DOHH2 (cell line): ENCODE measurements around the gene RAPH1.

Experiments
- H3F3A ChIP-seq: fragments of 200-600 bp; sonication (generic), shearing (Covaris generic); 2 replicates; pipeline ENCODE4 v1.6.0; 2016; ENCODE audit warnings: antibody characterized with exemption, mild to moderate bottlenecking; ENCODE audit not compliant: control insufficient read depth, insufficient read depth
- H3K27ac ChIP-seq: fragments of 200-600 bp; sonication (generic); 2 replicates; pipeline ENCODE4 v1.5.1; 2014; ENCODE audit warnings: low read depth, mild to moderate bottlenecking, low read length, moderate library complexity
- H3K27me3 ChIP-seq: fragments of 200-600 bp; sonication (generic); 2 replicates; pipeline ENCODE4 v1.6.1; 2014; ENCODE audit warnings: mild to moderate bottlenecking, low read length, mixed read lengths; ENCODE audit not compliant: control insufficient read depth
- H3K36me3 ChIP-seq: fragments of 200-600 bp; sonication (generic); 2 replicates; pipeline ENCODE4 v1.6.1; 2014; ENCODE audit warnings: mild to moderate bottlenecking, low read length, moderate library complexity, mixed read lengths; ENCODE audit not compliant: control insufficient read depth
- H3K4me1 ChIP-seq: fragments of 200-600 bp; sonication (generic); 2 replicates; pipeline ENCODE4 v1.6.1; 2014; ENCODE audit warnings: mild to moderate bottlenecking, low read length, mixed read lengths; ENCODE audit not compliant: control insufficient read depth
- H3K4me2 ChIP-seq: fragments of 200-600 bp; sonication (generic); 2 replicates; pipeline ENCODE4 v1.6.0; 2014; ENCODE audit warnings: mild to moderate bottlenecking, low read length, moderate library complexity
- H3K4me3 ChIP-seq: fragments of 200-600 bp; sonication (generic); 2 replicates; pipeline ENCODE4 v1.5.1; 2014; ENCODE audit warnings: mild to moderate bottlenecking, low read length, mixed read lengths
- H3K79me2 ChIP-seq: fragments of 200-600 bp; sonication (generic); 2 replicates; pipeline ENCODE4 v1.6.1; 2014; ENCODE audit warnings: mild to moderate bottlenecking, low read length, mixed read lengths; ENCODE audit not compliant: control insufficient read depth
- H3K9me2 ChIP-seq: fragments of 200-600 bp; sonication (generic); replicated peaks from 2 replicates; pipeline ENCODE4 v1.6.1; 2014; ENCODE audit warnings: mild to moderate bottlenecking, low read length, mixed read lengths; ENCODE audit not compliant: control insufficient read depth
- H3K9me3 ChIP-seq: fragments of 200-600 bp; sonication (generic); 2 replicates; pipeline ENCODE4 v1.6.1; 2014; ENCODE audit warnings: antibody characterized with exemption, low read length, mixed read lengths; ENCODE audit not compliant: control insufficient read depth, insufficient read depth
- H4K20me1 ChIP-seq: fragments of 200-600 bp; sonication (generic); 2 replicates; pipeline ENCODE4 v1.6.0; 2014; ENCODE audit warnings: low read depth, mild to moderate bottlenecking, antibody characterized with exemption, low read length, moderate library complexity; ENCODE audit not compliant: control insufficient read depth, insufficient read depth
- EZH2phosphoT487 ChIP-seq: fragments of 200-600 bp; sonication (generic); IDR thresholded peaks from 2 replicates; pipeline ENCODE4 v1.6.1; 2017; ENCODE audit warnings: borderline replicate concordance, mild to moderate bottlenecking, antibody characterized with exemption, low read length, moderate library complexity, mixed read lengths
- TF ChIP-seq, protein P1 (sequence below): fragments of 200-600 bp; sonication (generic); IDR thresholded peaks from one replicate; pipeline ENCODE4 v1.5.1; 2014; ENCODE audit warnings: antibody characterized with exemption, mild to moderate bottlenecking, low read depth, low read length; ENCODE audit not compliant: poor library complexity, severe bottlenecking

The RAPH1 gene

GRCh38 chr2:203463266-203463678 lies 71.8 kb downstream of the RAPH1 start:
- Histone ChIP-seq H3K4me3 (no peak overlapping the region), H3K27ac (no peak overlapping the region)
- TF ChIP-seq EZH2phosphoT487: no peak
- TF ChIP-seq, protein P1, sequence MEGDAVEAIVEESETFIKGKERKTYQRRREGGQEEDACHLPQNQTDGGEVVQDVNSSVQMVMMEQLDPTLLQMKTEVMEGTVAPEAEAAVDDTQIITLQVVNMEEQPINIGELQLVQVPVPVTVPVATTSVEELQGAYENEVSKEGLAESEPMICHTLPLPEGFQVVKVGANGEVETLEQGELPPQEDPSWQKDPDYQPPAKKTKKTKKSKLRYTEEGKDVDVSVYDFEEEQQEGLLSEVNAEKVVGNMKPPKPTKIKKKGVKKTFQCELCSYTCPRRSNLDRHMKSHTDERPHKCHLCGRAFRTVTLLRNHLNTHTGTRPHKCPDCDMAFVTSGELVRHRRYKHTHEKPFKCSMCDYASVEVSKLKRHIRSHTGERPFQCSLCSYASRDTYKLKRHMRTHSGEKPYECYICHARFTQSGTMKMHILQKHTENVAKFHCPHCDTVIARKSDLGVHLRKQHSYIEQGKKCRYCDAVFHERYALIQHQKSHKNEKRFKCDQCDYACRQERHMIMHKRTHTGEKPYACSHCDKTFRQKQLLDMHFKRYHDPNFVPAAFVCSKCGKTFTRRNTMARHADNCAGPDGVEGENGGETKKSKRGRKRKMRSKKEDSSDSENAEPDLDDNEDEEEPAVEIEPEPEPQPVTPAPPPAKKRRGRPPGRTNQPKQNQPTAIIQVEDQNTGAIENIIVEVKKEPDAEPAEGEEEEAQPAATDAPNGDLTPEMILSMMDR: no peak

GRCh38 chr2:203462308-203462707 lies 72.8 kb downstream of the RAPH1 start:
- Histone ChIP-seq H3K9me2 (no peaks in the 10 kb centered on the region), H3K4me2 (no peak overlapping the region), H3F3A (no peaks in the 10 kb centered on the region), H3K4me1 (peaks cover 4% of the 10 kb centered on the region; the same call in 1 of the 2 replicates), H3K4me3 (no peak overlapping the region), H3K79me2 (no peaks in the 10 kb centered on the region), H3K36me3 (no peaks in the 10 kb centered on the region), H3K9me3 (no peaks in the 10 kb centered on the region), H3K27ac (no peak overlapping the region), H4K20me1 (no peaks in the 10 kb centered on the region), H3K27me3 (peaks cover 18% of the 10 kb centered on the region)
- TF ChIP-seq, protein P1: no peak
- no peak for TF ChIP-seq EZH2phosphoT487

More at GRCh38 chr2:203463266-203463678, 71.8 kb downstream of the RAPH1 start:
- Histone ChIP-seq H3K4me2 (no peak overlapping the region), H3K27me3 (peaks cover 20% of the 10 kb centered on the region), H3K4me1 (peaks cover 2% of the 10 kb centered on the region; the same call in 1 of the 2 replicates), H3K79me2 (no peaks in the 10 kb centered on the region), H3F3A (no peaks in the 10 kb centered on the region), H3K9me2 (no peaks in the 10 kb centered on the region), H3K36me3 (no peaks in the 10 kb centered on the region), H4K20me1 (no peaks in the 10 kb centered on the region), H3K9me3 (no peaks in the 10 kb centered on the region)

DNA sequence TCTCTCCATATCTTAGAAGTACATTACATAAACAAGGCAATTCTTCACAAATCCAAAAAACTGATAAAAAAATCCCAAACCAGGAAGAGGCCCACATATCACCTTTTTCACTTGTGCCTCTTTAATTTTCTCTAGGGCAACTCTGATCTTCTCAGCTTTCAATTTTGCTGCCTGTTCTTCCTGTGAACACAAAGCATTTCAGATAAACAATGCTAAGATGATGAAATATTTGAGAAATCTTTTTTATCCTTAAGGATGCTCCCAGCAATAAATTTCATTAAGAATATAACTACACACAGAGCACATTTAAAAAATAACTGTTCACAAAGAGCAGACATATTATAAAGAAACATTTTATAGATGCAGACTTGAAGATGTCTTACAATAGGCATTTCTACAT lies 73.4 kb downstream of the RAPH1 start:
- Histone ChIP-seq H3K9me2 (no peaks in the 10 kb centered on the region), H3K27me3 (peaks cover 18% of the 10 kb centered on the region), H3K4me1 (peaks cover 4% of the 10 kb centered on the region; the same call in 1 of the 2 replicates), H3K4me2 (no peak overlapping the region), H3K27ac (no peak overlapping the region), H4K20me1 (no peaks in the 10 kb centered on the region), H3K9me3 (no peaks in the 10 kb centered on the region), H3K79me2 (no peaks in the 10 kb centered on the region), H3K4me3 (no peak overlapping the region), H3F3A (no peaks in the 10 kb centered on the region), H3K36me3 (no peaks in the 10 kb centered on the region)
- TF ChIP-seq, protein P1: no peak
- TF ChIP-seq EZH2phosphoT487: no peak

- H3K27ac ChIP-seq: no peak overlapping the region
- H3K4me2 ChIP-seq: no peak overlapping the region
- H3K36me3 ChIP-seq: no peaks in the 10 kb centered on the region
- H3K79me2 ChIP-seq: no peaks in the 10 kb centered on the region
- H3F3A ChIP-seq: no peaks in the 10 kb centered on the region
- H3K9me2 ChIP-seq: no peaks in the 10 kb centered on the region
- H3K4me1 ChIP-seq: peaks cover 4% of the 10 kb centered on the region; the same call in 1 of the 2 replicates
- no peak overlapping the region for H3K4me3 ChIP-seq
- TF ChIP-seq, protein P1: no peak
- TF ChIP-seq EZH2phosphoT487: no peak
- H3K9me3 ChIP-seq: no peaks in the 10 kb centered on the region
- H4K20me1 ChIP-seq: no peaks in the 10 kb centered on the region
- peaks cover 6% of the 10 kb centered on the region for H3K27me3 ChIP-seq
Measured at GRCh38 chr2:203455209-203455608, 79.9 kb downstream of the RAPH1 start.
